ENCODE measurements around the gene TMEM41A.
"Not testable (repeated sequence)": the region's sequence is repeated elsewhere in the genome, so short reads cannot be mapped to it uniquely, and the experiment has no call there.

TMEM41A gene

GRCh38 chr3:185486394-185486793 lies 12.4 kb downstream of the TMEM41A start:
- DNase-seq = no peak

DNA sequence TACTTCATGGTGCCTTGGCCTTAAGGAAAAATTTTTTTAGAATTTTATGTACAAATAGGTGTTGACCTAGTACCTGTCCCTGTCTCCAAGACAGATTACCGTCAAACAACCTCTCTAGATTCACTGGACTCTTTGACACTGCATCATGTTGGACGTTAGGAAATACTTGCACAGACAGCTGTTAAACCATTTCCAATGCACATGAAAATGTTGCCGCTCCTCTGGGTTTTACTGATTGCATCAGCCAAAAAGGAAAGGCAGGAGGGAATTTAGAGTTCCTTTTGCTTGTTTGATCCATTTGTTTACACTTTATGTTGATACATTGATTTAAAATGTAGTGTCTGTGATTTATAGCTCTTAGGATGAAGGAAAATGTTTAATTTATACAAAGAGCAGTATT lies 14.5 kb downstream of the TMEM41A start:
- no peak for DNase-seq

- DNase-seq = no peak
Measured at GRCh38 chr3:185479373-185479945, 19.4 kb downstream of the TMEM41A start.

GRCh38 chr3:185477316-185477715 lies 21.5 kb downstream of the TMEM41A start:
- DNase-seq = no peak

DNA sequence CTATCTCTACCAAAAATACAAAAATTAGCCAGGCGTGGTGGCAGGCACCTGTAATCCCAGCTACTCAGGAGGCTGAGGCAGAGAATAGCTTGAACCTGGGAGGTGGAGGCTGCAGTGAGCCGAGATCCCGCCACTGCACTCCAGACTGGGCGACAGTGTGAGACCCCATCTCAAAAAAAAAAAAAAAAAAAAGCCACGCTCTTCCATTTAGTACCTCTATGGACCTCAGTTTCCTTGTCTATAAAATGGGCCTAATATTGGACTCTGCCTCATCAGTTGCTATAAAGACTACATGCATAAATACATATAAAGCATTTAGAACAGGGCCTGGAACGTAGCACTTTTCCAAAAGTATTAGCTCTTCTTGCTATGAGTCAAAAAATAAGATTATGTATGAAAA lies 23.9 kb downstream of the TMEM41A start:
- DNase-seq = not testable (repeated sequence)

GRCh38 chr3:185473290-185473815 lies 25.5 kb downstream of the TMEM41A start:
- DNase-seq = no peak

- DNase-seq = no peak
Measured at GRCh38 chr3:185470323-185470722, 28.5 kb downstream of the TMEM41A start.

DNA sequence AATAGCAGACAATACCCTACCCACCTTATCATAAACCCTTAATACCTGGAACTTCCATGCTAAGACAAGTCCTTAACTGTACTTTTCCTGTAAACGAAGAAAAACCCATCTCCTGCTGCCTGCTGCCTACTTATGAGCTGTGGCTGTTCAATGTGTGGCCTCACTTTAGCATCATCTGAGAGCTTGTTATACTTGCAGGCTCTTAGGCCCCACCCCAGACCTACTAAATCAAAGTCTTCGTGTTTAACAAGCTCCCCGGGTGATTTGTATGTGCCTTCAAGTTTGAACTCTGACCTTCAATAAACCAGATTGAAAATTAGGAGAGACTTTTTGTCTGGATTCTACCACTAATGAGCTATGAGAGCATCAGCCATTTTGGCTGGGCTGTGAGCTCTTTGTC lies 29.3 kb downstream of the TMEM41A start:
- DNase-seq = no peak

GRCh38 chr3:185466123-185466522 lies 32.7 kb downstream of the TMEM41A start:
- not testable (repeated sequence) for DNase-seq

DNA sequence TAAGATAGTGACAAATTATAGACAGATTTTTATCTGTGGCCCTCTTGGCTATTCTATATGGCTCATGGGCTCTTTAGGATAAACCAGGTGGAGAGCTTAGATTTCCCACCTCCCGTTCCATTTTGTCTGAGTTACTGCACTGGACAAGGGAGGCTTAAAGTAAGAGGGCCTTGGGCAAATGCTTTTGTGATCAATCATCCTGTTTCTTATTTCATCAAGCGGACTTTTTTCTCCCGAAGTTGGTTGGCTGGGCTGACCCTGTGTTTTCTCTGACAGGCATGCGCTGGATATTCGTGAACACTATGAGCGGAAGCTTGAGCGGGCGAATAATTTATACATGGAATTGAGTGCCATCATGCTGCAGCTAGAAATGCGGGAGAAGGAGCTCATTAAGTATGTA lies 33.4 kb downstream of the TMEM41A start:
- no peak for DNase-seq

DNA sequence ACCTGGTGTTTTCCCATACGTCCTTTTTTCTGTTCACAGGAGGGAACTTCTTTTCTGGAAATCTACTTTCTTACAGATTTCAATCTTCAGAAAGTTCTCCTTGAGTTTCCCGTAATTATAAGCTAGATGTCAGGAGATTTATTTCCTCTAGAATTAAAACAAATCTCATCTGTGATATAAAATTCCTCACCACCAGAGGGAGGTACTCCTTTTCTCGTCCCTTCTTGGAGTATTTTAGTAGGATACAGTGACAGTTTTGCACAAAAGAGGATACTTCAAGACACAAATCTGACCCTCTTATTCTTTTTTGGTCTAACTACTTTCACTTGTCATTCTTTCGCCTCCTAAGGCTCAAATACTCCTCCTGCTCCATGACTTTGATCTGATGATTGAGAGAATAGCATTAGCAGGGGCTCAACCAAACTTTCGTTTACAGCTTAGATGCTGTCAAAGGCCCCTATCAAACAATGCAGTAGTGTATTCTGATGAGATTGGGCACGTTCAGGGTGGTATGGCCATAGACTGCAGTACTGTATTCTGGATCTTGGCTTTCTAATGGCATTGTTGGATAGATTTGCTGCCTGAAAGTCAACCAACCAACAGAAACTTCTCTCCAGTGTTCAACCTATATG lies 38.0 kb downstream of the TMEM41A start:
- no peak for DNase-seq

- no peak for DNase-seq
Measured at GRCh38 chr3:185460309-185460708, 38.5 kb downstream of the TMEM41A start.

DNA sequence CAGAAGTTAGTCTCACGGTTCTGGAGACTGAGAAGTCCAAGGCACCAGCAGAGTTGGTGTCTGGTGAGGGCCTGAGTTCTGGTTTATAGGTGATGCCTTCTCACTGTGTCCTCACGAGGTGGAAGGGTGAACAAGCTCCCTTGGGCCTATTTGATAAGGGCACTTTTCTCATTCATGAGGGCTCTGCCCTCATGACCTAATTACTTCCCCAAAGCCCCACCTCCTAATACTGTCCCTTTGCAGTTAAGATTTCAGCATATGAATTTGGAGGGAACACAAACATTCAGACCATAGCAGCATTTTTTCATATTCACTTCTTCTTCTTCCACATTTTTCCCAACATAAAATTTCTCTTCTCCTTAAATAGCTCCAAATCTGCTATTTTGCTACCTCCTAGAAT lies 41.5 kb downstream of the TMEM41A start:
- no peak for DNase-seq

GRCh38 chr3:185451432-185451831 lies 47.4 kb downstream of the TMEM41A start:
- not testable (repeated sequence) for DNase-seq

- no peak for DNase-seq
Measured at GRCh38 chr3:185448107-185448506, 50.7 kb downstream of the TMEM41A start.

DNA sequence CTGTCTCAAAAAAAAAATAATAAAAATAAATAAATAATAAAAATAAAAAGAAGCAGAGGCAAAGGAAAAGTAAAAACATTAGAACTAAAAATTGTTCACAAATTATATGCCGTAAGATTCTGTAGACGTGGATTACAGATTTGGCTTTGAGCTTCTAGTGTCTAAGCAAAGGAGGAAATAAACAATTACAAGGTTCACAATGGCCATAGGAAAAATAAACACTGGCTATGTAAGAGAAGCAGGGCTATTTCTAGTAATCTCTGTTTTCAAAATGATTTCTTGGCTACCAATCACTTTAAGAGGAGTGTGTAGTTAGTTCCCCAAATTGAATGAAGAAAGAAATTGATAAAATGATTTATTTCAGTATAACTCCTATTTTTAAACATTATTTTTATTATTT lies 54.5 kb downstream of the TMEM41A start:
- DNase-seq = no peak

DNA sequence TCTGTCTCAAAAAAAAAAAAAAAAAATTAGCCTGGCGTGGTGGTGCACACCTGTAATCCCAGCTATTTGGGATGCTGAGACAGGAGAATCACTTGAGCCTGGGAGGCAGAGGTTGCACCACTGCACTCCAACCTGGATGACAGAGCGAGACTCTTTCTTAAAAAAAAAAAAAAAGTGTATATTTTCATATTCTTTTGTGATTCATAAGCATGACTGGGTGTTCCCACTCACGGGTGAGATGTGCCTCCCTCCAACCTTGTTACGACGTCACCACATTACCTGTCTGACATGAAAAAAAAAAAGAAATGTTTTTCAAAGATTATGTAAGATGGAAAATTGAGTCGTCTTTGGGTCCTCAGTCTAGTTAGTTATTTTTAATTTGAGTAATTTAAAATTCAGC lies 56.8 kb downstream of the TMEM41A start:
- no peak for DNase-seq

DNA sequence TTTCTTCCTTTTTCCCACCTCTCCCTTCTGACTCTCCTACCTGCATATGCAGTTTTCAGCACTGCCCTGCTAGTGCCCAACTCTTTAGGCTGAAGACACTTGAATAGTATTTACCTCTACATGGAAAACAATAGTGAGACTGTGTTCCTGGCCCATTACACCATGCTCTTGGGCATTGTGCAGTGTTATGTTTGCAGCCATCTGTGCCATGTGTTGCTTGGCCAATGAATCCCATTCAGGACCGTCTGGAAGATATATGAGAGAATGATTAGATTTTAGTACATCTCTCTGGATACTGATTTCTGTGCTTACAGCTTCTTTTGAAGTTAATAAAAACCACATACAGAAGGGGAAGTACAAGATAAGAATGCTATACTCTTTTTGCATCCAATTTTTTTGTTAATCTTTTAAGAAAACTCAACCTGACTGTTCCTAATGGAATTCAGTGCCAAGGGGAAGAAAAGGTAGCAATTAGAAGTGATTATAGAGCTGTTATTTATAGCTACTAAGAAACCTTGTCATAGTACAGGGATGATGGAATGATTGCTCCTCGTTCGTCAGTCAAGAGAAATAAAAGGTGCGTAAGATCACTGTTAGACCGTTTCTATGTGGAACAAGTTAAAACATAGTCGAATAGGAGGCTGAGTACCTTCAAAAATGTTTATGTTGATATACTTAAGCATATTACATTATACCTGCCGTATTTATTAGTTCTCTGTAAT lies 58.9 kb downstream of the TMEM41A start:
- no peak for DNase-seq
